ENCODE data around the gene HINT2.
A peak's percentile ranks its signal among the peaks of the same experiment; 100 is the strongest.

Gene HINT2
- 1.9 reads per million, percentile 2 among the genes with 10 or more reads in this experiment for total RNA-seq

- peak; percentile 93 for DNase-seq
Observed at GRCh38 chr9:35814841-35815543, at the start of gene HINT2. TSS of gene HINT2 (minus strand) at chr9:35815042. CDS start at chr9:35814979, 63 bp downstream.

GRCh38 chr9:35863583-35863982 is 48.7 kb upstream of the HINT2 start:
- DNase-seq = no peak

- DNase-seq = no peak
Observed at GRCh38 chr9:35862328-35862727, 47.5 kb upstream of the HINT2 start.

- DNase-seq = no peak
Observed at GRCh38 chr9:35861161-35861897, 46.5 kb upstream of the HINT2 start.

GRCh38 chr9:35859990-35860339 is 45.1 kb upstream of the HINT2 start:
- no peak for DNase-seq

- DNase-seq = no peak
Observed at GRCh38 chr9:35859310-35859989, 44.6 kb upstream of the HINT2 start.

- DNase-seq = no peak
Observed at GRCh38 chr9:35858458-35858857, 43.6 kb upstream of the HINT2 start.

GRCh38 chr9:35856882-35857281 is 42.0 kb upstream of the HINT2 start:
- DNase-seq = no peak

GRCh38 chr9:35856206-35856605 is 41.4 kb upstream of the HINT2 start:
- no peak for DNase-seq

GRCh38 chr9:35854091-35854762 is 39.4 kb upstream of the HINT2 start:
- no peak for DNase-seq

GRCh38 chr9:35852876-35853865 is 38.3 kb upstream of the HINT2 start:
- DNase-seq = no peak

- no peak for DNase-seq
Observed at GRCh38 chr9:35852267-35852815, 37.5 kb upstream of the HINT2 start.

- DNase-seq = no peak
Observed at GRCh38 chr9:35847792-35848572, 33.1 kb upstream of the HINT2 start.

- no peak for DNase-seq
Observed at GRCh38 chr9:35845824-35846771, 31.3 kb upstream of the HINT2 start.

- DNase-seq = peak; percentile 16
Observed at GRCh38 chr9:35844628-35845270, 29.9 kb upstream of the HINT2 start.

GRCh38 chr9:35842795-35843194 is 28.0 kb upstream of the HINT2 start:
- no peak for DNase-seq

- no peak for DNase-seq
Observed at GRCh38 chr9:35842020-35842745, 27.3 kb upstream of the HINT2 start.

GRCh38 chr9:35841645-35841900 is 26.7 kb upstream of the HINT2 start:
- DNase-seq = no peak

Measured in effector CD4-positive, alpha-beta T cell (primary cell).